GM10266 (cell line): ENCODE results near the gene KLHL29.

Source experiments
- DNase-seq: peaks from one replicate; pipeline ENCODE4 v3.0.0; 2012; ENCODE audit errors: extremely low spot score
- CTCF ChIP-seq: IDR thresholded peaks from 2 replicates; pipeline ENCODE4 v1.5.1; 2012; ENCODE audit warnings: mild to moderate bottlenecking, low read depth; ENCODE audit not compliant: control insufficient read depth, insufficient read depth; ENCODE audit errors: missing control alignments

The KLHL29 gene

DNA sequence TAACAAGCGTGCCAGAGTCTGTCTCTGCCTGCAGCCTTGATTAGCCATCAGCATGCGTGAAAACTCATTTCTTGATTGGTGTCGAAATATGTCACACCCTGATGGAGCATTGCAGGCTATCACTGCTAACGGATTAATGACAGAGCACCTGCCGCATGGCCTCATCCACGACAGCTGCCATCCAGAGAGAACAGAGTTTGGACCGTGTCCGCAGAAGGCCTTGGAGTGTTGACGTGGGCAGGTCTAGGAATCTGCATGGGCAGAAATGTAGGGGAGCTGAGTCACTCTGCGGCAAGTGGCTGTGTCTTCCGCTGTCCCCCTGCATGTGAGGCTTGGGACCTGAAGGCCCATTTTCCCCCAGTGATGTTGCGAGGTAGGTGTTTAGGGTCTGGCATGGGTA is 43.0 kb downstream of the KLHL29 start:
- no peak for TF ChIP-seq CTCF
- no peak for DNase-seq

GRCh38 chr2:23429036-23429435 is 44.1 kb downstream of the KLHL29 start:
- no peak for DNase-seq
- no peak for TF ChIP-seq CTCF

- TF ChIP-seq CTCF: no peak
- no peak for DNase-seq
Measured at GRCh38 chr2:23430263-23430662, 45.3 kb downstream of the KLHL29 start.

- no peak for DNase-seq
- TF ChIP-seq CTCF: no peak
Measured at GRCh38 chr2:23432531-23432930, 47.6 kb downstream of the KLHL29 start.

GRCh38 chr2:23433282-23433681 is 48.3 kb downstream of the KLHL29 start:
- no peak for DNase-seq
- TF ChIP-seq CTCF: no peak

DNA sequence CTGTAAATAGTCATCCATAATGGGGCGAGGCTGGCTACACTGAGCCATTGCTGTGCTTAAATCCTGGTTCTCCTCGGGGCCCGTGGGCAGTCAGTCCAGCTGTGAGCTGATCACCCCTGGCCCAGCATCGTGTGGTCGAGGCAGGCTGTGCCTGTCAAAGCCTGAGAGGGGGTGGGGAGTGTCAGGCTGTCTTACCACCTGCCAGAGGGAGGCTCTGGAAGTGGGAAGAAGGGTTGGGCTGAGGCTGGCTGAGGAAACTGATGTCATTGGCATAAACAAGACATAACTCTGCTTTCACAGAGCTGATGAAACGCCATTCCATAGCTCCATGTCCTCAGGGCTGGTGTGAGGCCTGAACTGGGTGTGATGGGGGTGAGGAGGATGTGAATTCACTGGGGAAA is 49.7 kb downstream of the KLHL29 start:
- no peak for DNase-seq

More for the DNA sequence above, 49.7 kb downstream of the KLHL29 start:
- no peak for TF ChIP-seq CTCF
